Vagina (tissue), 2 donors: ENCODE results near the gene AGPAT1. TPM values are rescaled to one million over a fixed set of nuclear protein-coding genes. Genes with fewer than 3 reads are reported as not detected.
A peak's percentile ranks its signal among the peaks of the same experiment; 100 is the strongest.

ENCODE experiments used
- DNase-seq, 2 donors: peaks; one replicate each; pipeline ENCODE4 v3.0.0-alpha.2; 2017; ENCODE audit errors: extremely low spot score in 2 of 2
- H3K27ac ChIP-seq: fragments of 200-600 bp; sonication (generic); one replicate; pipeline ENCODE4 v1.5.1; 2019
- H3K27me3 ChIP-seq: fragments of 200-600 bp; sonication (generic); one replicate; pipeline ENCODE4 v1.5.1; 2019
- H3K36me3 ChIP-seq, 2 donors: fragments of 200-600 bp; sonication (generic); one replicate each; pipeline ENCODE4 v1.5.1; 2017 to 2019
- H3K4me1 ChIP-seq: fragments of 200-600 bp; sonication (generic); one replicate; pipeline ENCODE4 v1.5.1; 2019
- H3K4me3 ChIP-seq, 2 donors: fragments of 200-600 bp; sonication (generic); 1 replicate in 1 of 2; 2 replicates in 1 of 2; pipeline ENCODE4 v1.5.1; 2016 to 2019
- H3K9me3 ChIP-seq: fragments of 200-600 bp; sonication (generic); one replicate; pipeline ENCODE4 v1.5.1; 2019
- CTCF ChIP-seq, 3 experiments: fragments of 450-650 bp in 2 of 3; fragments of 200-600 bp in 1 of 3; sonication (generic) in 1 of 3; IDR thresholded peaks; one replicate each; pipeline ENCODE4 v1.5.1; 2017 to 2019; ENCODE audit warnings: antibody characterized with exemption in 3 of 3, mild to moderate bottlenecking in 2 of 3, moderate library complexity in 2 of 3
- POLR2A ChIP-seq, 2 donors: fragments of 450-650 bp; IDR thresholded peaks; one replicate each; pipeline ENCODE4 v1.6.1; 2017; ENCODE audit warnings: antibody characterized with exemption in 2 of 2, mild to moderate bottlenecking in 2 of 2, moderate library complexity in 2 of 2
- POLR2AphosphoS5 ChIP-seq, 2 donors: sonication (generic); formaldehyde crosslinking; IDR thresholded peaks; one replicate each; pipeline ENCODE4 v1.9.0; 2017; ENCODE audit warnings: antibody characterized with exemption in 2 of 2, mild to moderate bottlenecking in 2 of 2, low read depth in 1 of 2; ENCODE audit not compliant: insufficient read depth in 1 of 2
- intact Hi-C: fragments of 100-400 bp; cut with DNase I; formaldehyde crosslinking; loops from one replicate; pipeline ENCODE4 v1.15.1; 2023
- microRNA-seq: library from miRNA; unstranded; fragments of <30 nt; microRNA quantifications from one replicate; pipeline ENCODE4, GENCODE V29; 2017; ENCODE audit warnings: borderline number of aligned reads, borderline replicate concordance
- small RNA-seq: library from RNA; depleted of rRNA; stranded (forward); fragments of <200 nt; gene quantifications from one replicate; pipeline ENCODE3, GENCODE V24; 2016
- total RNA-seq: library from RNA; depleted of rRNA; stranded (reverse); fragments of >200 nt; gene quantifications from one replicate; pipeline ENCODE4 v1.2.3, GENCODE V29; 2016

AGPAT1 gene
- total RNA-seq, 1 donor from 2014 or later = 35.1 TPM

- Histone ChIP-seq H3K27me3 (no peaks in the 10 kb centered on the region), H3K4me1 (peaks cover 6% of the 10 kb centered on the region), H3K4me3 (no peak overlapping the region), H3K9me3 (no peaks in the 10 kb centered on the region), H3K27ac (no peak overlapping the region), H3K36me3 (peaks cover 0 to 76% of the 10 kb centered on the region in 2 donors)
- intact Hi-C loops = loop anchor here (10.0 kb wide), 2 partner anchors 54 to 124 kb away; partner anchors contain the start of genes AGPAT1 and RNF5
- no peak for TF ChIP-seq CTCF (IDR thresholded peaks at IDR 0.05)
- TF ChIP-seq POLR2A (IDR thresholded peaks at IDR 0.05) = no peak
- TF ChIP-seq POLR2AphosphoS5 (IDR thresholded peaks at IDR 0.05; ENCODE audit: insufficient read depth in 1 of 2, low read depth in 1 of 2) = no peak
- DNase-seq = peak in 1 of 2 donors; percentile 84
These were observed 55.3 kb downstream of the AGPAT1 start for GRCh38 chr6:32120573-32121059.

- Histone ChIP-seq H3K4me3 (no peak overlapping the region), H3K27ac (peak overlapping the region; percentile 34), H3K36me3 (peaks cover 0 to 64% of the 10 kb centered on the region in 2 donors), H3K9me3 (no peaks in the 10 kb centered on the region), H3K4me1 (peaks cover 16% of the 10 kb centered on the region), H3K27me3 (no peaks in the 10 kb centered on the region)
- intact Hi-C loops = loop anchor here (5.0 kb wide), 2 partner anchors 33 to 78 kb away; partner anchors contain the start of genes PPT2 and PRRT1
- DNase-seq = peak in 1 of 2 donors; percentile 90
- peak; percentile 73 to 89 (median 89) for TF ChIP-seq CTCF (IDR thresholded peaks at IDR 0.05)
- TF ChIP-seq POLR2A (IDR thresholded peaks at IDR 0.05) = no peak
- TF ChIP-seq POLR2AphosphoS5 (IDR thresholded peaks at IDR 0.05; ENCODE audit: insufficient read depth in 1 of 2, low read depth in 1 of 2) = peak; percentile 56 to 71
These were observed 56.9 kb downstream of the AGPAT1 start for GRCh38 chr6:32118782-32119628.

Small RNA genes within 50 kb of the gene (microRNA-seq; reads per million reads assigned to microRNA genes)
- gene MIR6721 (not detected), gene MIR6833 (not detected)

Small RNA genes within 50 kb of the gene (small RNA-seq; reads per million reads assigned to genes)
- gene AL662884.1 (not detected), gene MIR6833 (not detected)

Other genes with a start within 250 kb of the AGPAT1 start
- gene C2, start 248.4 kb downstream of the AGPAT1 start, total RNA-seq = 2.9 TPM
- 9.6 TPM for gene CFB, start 230.0 kb downstream of the AGPAT1 start, total RNA-seq
- 100 TPM for gene NELFE, start 217.1 kb downstream of the AGPAT1 start, total RNA-seq
- gene SKIC2, start 216.9 kb downstream of the AGPAT1 start, total RNA-seq = 35.4 TPM
- gene DXO, start 203.9 kb downstream of the AGPAT1 start, total RNA-seq = 15.5 TPM
- 31.4 TPM for gene C4A, start 194.0 kb downstream of the AGPAT1 start, total RNA-seq
- 23.1 TPM for gene C4B, start 161.3 kb downstream of the AGPAT1 start, total RNA-seq
- gene CYP21A2, start 137.7 kb downstream of the AGPAT1 start, total RNA-seq = 9.3 TPM
- gene TNXB, start 66.7 kb downstream of the AGPAT1 start, total RNA-seq = 207 TPM
- gene ATF6B, start 47.8 kb downstream of the AGPAT1 start, total RNA-seq = 76.6 TPM
- gene FKBPL, start 45.8 kb downstream of the AGPAT1 start, total RNA-seq = 2.7 TPM
- gene PRRT1, start 24.1 kb downstream of the AGPAT1 start, total RNA-seq = 8.8 TPM
- gene PPT2, start 21.9 kb downstream of the AGPAT1 start, total RNA-seq = 31.9 TPM
- gene EGFL8, start 11.5 kb downstream of the AGPAT1 start, total RNA-seq = 13.3 TPM
- gene RNF5, start 2.3 kb upstream of the AGPAT1 start, total RNA-seq = 48.4 TPM
- 8.1 TPM for gene AGER, start 8.2 kb upstream of the AGPAT1 start, total RNA-seq
- gene PBX2, start 14.1 kb upstream of the AGPAT1 start, total RNA-seq = 49.4 TPM
- 16.2 TPM for gene GPSM3, start 16.6 kb upstream of the AGPAT1 start, total RNA-seq
- gene NOTCH4, start 48.0 kb upstream of the AGPAT1 start, total RNA-seq = 18.2 TPM
- not detected for gene TSBP1, start 195.8 kb upstream of the AGPAT1 start, total RNA-seq
- not detected for gene BTNL2, start 231.1 kb upstream of the AGPAT1 start, total RNA-seq